WTC11 (cell line): ENCODE results near the gene PRRC2B.

Experiments
- ATF1 ChIP-seq: sonication (generic); formaldehyde crosslinking; IDR thresholded peaks from 2 replicates; pipeline ENCODE4 v1.8.1; 2023; ENCODE audit warnings: mild to moderate bottlenecking, moderate library complexity, missing genetic modification reagents
- CREB1 ChIP-seq: sonication (generic); formaldehyde crosslinking; IDR thresholded peaks from 2 replicates; pipeline ENCODE4 v1.8.0; 2023; ENCODE audit warnings: mild to moderate bottlenecking, missing genetic modification reagents
- CTCF ChIP-seq: fragments of 200-600 bp; IDR thresholded peaks from 2 replicates; pipeline ENCODE4 v1.8.0; 2022; ENCODE audit warnings: antibody characterized with exemption
- JUN ChIP-seq: sonication (generic); formaldehyde crosslinking; IDR thresholded peaks from 2 replicates; pipeline ENCODE4 v1.8.0; 2023; ENCODE audit warnings: mild to moderate bottlenecking, missing genetic modification reagents
- TCF7 ChIP-seq: sonication (generic); formaldehyde crosslinking; IDR thresholded peaks from 2 replicates; pipeline ENCODE4 v1.8.0; 2022; ENCODE audit warnings: mild to moderate bottlenecking, low read depth, missing genetic modification reagents, moderate library complexity
- ZBTB43 ChIP-seq: sonication (generic); formaldehyde crosslinking; IDR thresholded peaks from 2 replicates; pipeline ENCODE4 v1.8.1; 2023; ENCODE audit warnings: mild to moderate bottlenecking, missing genetic modification reagents
- ZNF263 ChIP-seq: sonication (generic); formaldehyde crosslinking; IDR thresholded peaks from 2 replicates; pipeline ENCODE4 v1.8.1; 2022; ENCODE audit warnings: low read depth, mild to moderate bottlenecking, moderate library complexity, missing genetic modification reagents
- ZNF423 ChIP-seq: fragments of 250-450 bp; sonication (Bioruptor Pico); IDR thresholded peaks from 2 replicates; pipeline ENCODE4 v2.1.2; 2022; ENCODE audit warnings: mild to moderate bottlenecking, moderate library complexity
- TF ChIP-seq, protein P1 (sequence below): sonication (generic); formaldehyde crosslinking; IDR thresholded peaks from 2 replicates; pipeline ENCODE4 v1.8.1; 2023; ENCODE audit warnings: mild to moderate bottlenecking, moderate library complexity, missing genetic modification reagents

GRCh38 chr9:131447600-131447999 is 53.7 kb downstream of the PRRC2B start:
- no peak for TF ChIP-seq CTCF
- no peak for TF ChIP-seq TCF7 (CRISPR knock-in tag)
- no peak for TF ChIP-seq ZBTB43 (CRISPR knock-in tag)
- no peak for TF ChIP-seq ZNF263
- TF ChIP-seq JUN (CRISPR knock-in tag): no peak
- TF ChIP-seq ZNF423: no peak
- no peak for TF ChIP-seq CREB1
- TF ChIP-seq ATF1 (CRISPR knock-in tag): no peak
- TF ChIP-seq, protein P1, sequence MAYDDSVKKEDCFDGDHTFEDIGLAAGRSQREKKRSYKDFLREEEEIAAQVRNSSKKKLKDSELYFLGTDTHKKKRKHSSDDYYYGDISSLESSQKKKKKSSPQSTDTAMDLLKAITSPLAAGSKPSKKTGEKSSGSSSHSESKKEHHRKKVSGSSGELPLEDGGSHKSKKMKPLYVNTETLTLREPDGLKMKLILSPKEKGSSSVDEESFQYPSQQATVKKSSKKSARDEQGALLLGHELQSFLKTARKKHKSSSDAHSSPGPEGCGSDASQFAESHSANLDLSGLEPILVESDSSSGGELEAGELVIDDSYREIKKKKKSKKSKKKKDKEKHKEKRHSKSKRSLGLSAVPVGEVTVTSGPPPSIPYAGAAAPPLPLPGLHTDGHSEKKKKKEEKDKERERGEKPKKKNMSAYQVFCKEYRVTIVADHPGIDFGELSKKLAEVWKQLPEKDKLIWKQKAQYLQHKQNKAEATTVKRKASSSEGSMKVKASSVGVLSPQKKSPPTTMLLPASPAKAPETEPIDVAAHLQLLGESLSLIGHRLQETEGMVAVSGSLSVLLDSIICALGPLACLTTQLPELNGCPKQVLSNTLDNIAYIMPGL: no peak
